Gastrocnemius medialis (tissue), 4 donors: ENCODE data around the gene FUOM.

Experiments used
- CTCF ChIP-seq, 5 experiments: fragments of 450-650 bp in 3 of 5; fragments of 200-600 bp in 2 of 5; sonication (generic) in 2 of 5; IDR thresholded peaks in 4 of 5; conservative IDR thresholded peaks in 1 of 5; 1 replicate in 4 of 5; 2 replicates in 1 of 5; pipeline ENCODE4 v1.5.1; 2016 to 2019; ENCODE audit warnings: antibody characterized with exemption in 5 of 5, mild to moderate bottlenecking in 3 of 5, moderate library complexity in 3 of 5
- POLR2A ChIP-seq, 2 donors: fragments of 450-650 bp; IDR thresholded peaks; one replicate each; pipeline ENCODE4 v1.6.1; 2017; ENCODE audit warnings: antibody characterized with exemption in 2 of 2, mild to moderate bottlenecking in 2 of 2, moderate library complexity in 2 of 2

GRCh38 chr10:133391761-133392518, 34.1 kb upstream of the FUOM start:
- TF ChIP-seq CTCF (IDR thresholded peaks at IDR 0.05 in 4 of 5, conservative IDR thresholded peaks at IDR 0.05 in 1 of 5) (no peak), POLR2A (IDR thresholded peaks at IDR 0.05) (no peak)
